Measurements from ENCODE around the gene NUP188.

Gene NUP188

GRCh38 chr9:129008986-129009583, 61.6 kb downstream of the NUP188 start:
- no peak for DNase-seq

- no peak for DNase-seq
Measured at GRCh38 chr9:129009584-129010141, 62.2 kb downstream of the NUP188 start.

GRCh38 chr9:129010267-129010975, 62.9 kb downstream of the NUP188 start:
- no peak for DNase-seq

DNA sequence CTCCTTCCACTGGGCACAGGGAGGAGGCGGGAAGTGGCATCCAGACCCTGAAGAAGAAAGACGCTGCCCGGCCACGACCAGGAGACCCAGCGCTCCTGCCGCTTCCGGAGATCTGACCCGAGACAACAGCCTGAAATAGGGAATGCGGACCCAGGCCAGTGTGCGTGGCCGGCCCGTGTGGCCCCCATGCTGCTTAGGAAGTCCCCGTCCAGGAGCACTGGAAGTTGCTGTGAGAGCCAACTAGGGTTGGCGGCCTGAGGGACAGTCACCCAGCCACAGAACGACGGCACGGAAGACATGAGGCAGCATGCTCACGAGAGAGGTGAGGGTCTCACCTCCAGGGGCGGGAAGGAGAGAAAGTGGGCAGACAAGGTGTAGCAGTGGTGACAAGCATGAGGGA, 63.7 kb downstream of the NUP188 start:
- no peak for DNase-seq

DNA sequence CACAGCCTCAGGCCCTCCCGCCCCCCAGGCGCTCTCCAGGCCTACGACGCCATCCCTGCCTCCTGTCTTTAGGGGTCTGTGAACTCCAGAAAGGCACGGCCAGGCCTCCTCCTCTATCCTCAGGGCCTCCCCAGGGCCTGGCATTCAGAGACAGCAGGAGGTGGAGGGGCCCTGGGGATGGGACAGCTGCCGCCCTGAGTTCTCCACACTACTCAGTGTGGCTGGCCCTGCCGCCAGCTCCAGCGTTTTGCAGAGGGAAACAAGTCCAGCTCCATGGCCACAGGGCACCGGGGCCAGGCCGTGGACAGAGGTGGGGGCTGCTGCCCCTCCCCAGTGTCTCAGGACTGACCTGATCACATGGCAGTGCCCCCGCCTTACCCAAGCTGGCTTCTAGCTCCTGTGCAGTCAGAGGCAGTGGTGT, 64.3 kb downstream of the NUP188 start:
- no peak for DNase-seq

- no peak for DNase-seq
Measured at GRCh38 chr9:129012343-129012742, 64.8 kb downstream of the NUP188 start.

DNA sequence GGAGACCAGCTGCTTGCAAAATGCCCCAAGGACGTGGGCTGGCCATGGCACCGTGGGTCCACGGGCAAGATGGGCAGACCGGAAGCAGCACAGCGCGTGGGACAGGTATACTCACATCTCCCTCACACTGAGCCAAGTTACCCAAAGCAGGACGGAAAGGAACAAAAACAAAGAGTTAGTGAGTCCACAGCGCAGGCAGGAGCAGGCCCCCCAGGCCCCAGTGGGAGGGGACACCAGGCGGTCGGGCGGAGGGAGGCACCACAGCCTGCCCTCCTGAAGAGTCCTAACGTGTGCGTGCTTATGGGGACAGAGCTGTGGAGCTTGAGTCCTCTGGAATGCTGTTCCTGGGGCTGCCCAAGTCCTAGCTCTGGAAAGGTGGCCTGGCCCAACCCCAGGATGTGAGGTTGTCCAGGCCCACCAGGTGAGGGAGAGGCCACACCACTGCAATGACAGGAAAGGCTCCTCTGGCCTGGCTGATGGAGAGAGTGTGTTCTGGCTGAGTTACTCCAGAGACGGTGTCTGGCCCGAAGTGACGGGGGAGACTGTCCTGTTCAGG, 65.5 kb downstream of the NUP188 start:
- no peak for DNase-seq

- DNase-seq = no peak
Measured at GRCh38 chr9:129013674-129014073, 66.2 kb downstream of the NUP188 start.

- no peak for DNase-seq
Measured at GRCh38 chr9:129014124-129014523, 66.6 kb downstream of the NUP188 start.

DNA sequence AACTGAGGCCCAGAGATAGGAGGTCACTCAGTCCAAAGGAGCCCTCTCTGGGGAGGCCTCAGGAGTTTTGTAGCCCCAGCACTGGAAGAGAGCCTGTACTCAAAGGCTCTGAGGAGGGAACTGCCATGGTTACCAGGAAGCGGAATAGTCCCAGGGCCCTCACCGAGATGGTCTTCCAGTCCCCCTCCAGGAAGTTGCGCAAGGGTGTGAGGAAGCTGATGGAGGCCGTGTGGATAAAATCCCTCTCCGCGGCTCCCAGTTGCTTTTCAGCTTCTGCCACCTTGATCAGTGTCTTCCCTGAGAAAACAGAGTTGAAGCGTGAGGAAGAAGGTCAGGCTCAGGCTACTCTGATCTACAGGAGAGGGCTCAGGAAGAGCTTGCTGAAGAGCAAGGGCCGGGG, 67.1 kb downstream of the NUP188 start:
- no peak for DNase-seq

GRCh38 chr9:129021091-129021490, 73.6 kb downstream of the NUP188 start:
- DNase-seq = no peak

GRCh38 chr9:129022037-129022436, 74.5 kb downstream of the NUP188 start:
- no peak for DNase-seq

DNA sequence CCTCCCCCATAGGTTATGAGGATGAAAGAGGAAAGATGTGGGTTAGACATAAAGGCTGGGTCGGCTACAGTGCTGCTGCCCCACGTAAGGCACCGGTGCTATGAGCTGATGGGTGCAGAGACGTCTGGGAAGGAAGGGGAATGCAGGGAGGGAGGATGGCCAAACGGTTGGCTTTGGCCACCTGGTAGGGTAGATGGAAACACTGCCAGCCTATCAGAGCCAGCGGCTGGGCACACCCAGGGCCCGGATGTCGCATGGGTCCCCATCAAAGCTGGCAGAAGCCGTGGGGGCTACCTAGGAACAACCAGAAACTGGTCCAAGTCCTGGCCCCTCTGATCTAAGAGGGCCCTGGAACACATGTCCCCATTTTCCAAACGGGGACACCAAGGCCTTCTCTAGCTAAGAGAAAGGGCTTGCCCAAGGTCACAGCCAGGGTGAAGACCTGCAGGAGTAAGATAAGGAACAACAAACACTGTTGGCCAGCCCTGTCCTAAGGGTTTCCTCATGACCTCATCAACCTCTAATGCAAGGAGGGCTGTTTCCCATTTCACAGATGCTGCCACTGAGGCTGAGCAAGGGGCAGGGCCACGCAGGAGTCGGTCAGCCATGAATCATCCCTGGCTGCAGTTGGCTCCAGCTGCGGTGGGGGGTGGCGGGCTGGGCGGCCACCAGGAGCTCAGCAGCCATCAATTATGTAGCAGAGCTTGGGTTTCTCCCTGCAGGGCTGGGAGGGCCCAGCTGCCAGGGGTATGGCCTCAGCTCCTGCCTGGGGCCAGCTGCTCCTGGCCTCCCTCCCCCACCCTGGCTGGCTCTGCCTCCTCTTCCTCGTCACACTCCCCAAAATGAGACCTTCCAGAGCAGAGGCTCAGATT, 75.8 kb downstream of the NUP188 start:
- DNase-seq = no peak

- DNase-seq = no peak
Measured at GRCh38 chr9:129023908-129024233, 76.4 kb downstream of the NUP188 start.

DNA sequence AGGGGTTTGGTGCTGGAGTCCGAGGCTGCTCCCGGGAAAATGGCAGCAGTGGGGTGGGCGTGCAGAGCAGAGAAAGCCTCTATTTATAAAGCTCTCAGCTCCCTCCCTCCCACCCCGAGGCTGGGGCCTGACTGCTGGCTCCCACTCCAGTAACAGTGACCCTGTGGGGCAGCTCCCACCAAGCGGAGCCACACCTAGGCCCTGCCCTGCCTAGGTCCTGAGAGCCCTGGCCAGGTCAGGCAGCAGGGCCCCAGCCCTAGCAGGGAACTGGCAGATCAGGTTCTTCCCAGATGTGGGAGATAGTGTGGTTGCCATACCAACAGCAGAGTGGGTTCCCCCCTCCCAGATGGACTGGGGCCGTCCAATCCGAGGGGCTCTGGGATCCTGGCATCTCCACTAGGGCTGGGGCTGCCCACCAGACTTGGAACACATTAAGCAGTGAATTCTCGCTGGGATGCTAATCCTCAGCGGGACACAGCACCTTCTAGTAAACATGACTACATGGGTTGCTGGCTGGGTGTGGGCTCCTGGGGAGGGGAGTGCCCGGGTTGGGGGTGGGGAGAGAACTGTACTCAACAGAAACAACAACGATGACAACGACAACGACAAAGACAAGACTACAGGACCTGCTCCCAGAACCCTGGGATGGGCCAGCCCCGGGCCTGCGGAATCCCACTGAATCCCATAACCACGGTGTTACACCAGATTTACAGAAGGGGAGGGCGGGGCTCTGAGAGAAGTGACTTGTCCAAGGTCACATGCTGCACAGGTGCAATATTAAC, 79.1 kb downstream of the NUP188 start:
- DNase-seq = no peak

DNA sequence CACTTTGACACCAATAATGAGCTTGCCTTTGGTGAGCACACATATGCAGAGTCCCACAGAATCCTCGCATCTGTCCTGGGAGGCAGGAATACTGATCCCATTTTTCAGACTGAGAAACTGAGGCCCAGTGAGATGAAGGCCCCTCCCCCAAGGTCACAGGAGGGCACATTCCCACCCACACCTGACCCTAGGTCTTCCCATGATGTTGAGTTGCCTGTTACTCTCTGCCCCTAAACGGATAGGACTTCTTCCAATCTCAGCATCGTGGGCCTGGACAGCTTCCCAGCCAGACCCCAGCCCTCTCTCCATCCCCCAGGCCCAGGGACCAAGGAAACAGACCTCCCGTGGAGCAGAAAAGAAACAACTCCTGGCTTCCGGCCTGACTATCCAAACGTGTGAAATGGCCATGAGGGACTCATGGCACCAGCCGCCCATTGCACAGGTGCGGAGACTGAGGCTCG, 79.8 kb downstream of the NUP188 start:
- no peak for DNase-seq

DNA sequence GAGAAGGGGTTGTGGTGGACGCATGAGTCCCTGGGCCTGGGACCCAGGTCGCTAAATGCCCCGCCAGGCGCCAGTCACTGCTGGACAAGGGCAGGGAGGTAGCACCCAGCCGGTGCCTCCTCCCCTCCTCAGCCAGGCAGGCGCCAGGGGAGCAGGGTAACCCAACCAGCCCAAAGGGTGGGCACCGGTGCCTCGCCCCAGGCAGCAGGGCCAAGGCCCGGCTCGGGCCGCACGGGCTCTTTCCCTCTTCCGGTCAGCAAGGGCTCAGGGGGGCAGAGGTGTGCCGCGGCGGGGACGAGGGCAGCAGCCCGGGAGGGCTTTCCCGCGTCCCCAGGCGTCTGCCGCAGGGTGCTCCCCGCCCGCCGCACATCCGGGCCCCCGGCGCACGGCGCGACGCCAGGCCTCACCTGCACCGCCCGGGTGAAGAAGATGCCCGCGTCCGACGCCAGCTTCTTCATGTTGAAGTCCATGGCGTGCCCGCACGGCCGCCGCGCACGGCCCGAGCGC, 80.2 kb downstream of the NUP188 start:
- DNase-seq = no peak

GRCh38 chr9:129028192-129028966, 80.9 kb downstream of the NUP188 start, which contains the start of gene SH3GLB2:
TSS of gene SH3GLB2 (minus strand) at chr9:129028331. CDS start at chr9:129028154, 177 bp downstream.
- DNase-seq = peak; percentile 99

GRCh38 chr9:129030191-129030590, 82.7 kb downstream of the NUP188 start:
- no peak for DNase-seq

- no peak for DNase-seq
Measured at GRCh38 chr9:129031514-129031913, 84.0 kb downstream of the NUP188 start.

DNA sequence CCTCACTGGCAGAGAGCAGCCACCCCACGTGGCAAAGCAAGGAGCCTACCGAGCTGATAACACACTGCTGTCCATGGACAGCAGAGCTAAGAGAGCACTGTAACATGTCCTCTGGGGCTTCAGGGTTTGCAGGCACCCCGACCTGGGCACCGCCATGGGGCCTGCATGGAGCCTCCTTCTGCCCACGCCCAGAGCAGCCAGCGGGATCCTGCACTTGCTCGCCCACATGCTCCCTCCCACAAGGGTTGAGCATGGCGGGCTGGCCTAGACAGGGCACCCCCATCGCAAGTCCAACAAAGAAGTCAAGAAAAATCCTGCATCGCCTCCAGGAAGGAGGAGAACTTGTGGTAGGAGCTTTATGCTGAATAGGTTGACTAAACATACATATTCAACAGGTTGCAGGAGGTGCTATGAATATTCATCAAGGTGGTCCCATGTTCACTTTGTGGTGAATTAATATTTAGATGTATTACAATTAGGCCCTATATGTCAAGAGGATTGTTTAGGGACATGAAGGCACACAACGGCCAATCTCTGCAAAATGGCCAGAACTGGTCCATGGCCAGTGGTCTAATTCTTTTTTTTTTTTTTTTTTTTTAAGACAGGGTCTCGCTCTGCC, 85.2 kb downstream of the NUP188 start:
- no peak for DNase-seq

Data from activated CD8-positive, alpha-beta memory T cell treated with anti-CD3 and anti-CD28 coated beads, Interleukin-2, amount 50 U/mL, for 48 hours (primary cell).